Caki2 (cell line): ENCODE results near the gene PPDPF. TPM values are rescaled to one million over a fixed set of nuclear protein-coding genes. Genes with fewer than 3 reads are reported as not detected.

ENCODE experiments used
- DNase-seq: peaks from one replicate; pipeline ENCODE4 v3.0.0-alpha.2; 2015; ENCODE audit warnings: low read depth
- in situ Hi-C: cut with HindIII; loops from 2 replicates; pipeline ENCODE4 v1.10.0; 2016; ENCODE audit warnings: low sequenced_read_pairs, low pct_unique_long_range_greater_than_20kb, mixed read lengths
- total RNA-seq: library from RNA; depleted of rRNA; stranded (reverse); fragments of >200 nt; shearing (Covaris generic); gene quantifications from 2 replicates; pipeline ENCODE4 v1.2.3, GENCODE V29; 2014; ENCODE audit warnings: low replicate concordance

PPDPF gene
- total RNA-seq, 1 experiment from 2014 or later: 103 TPM

DNA sequence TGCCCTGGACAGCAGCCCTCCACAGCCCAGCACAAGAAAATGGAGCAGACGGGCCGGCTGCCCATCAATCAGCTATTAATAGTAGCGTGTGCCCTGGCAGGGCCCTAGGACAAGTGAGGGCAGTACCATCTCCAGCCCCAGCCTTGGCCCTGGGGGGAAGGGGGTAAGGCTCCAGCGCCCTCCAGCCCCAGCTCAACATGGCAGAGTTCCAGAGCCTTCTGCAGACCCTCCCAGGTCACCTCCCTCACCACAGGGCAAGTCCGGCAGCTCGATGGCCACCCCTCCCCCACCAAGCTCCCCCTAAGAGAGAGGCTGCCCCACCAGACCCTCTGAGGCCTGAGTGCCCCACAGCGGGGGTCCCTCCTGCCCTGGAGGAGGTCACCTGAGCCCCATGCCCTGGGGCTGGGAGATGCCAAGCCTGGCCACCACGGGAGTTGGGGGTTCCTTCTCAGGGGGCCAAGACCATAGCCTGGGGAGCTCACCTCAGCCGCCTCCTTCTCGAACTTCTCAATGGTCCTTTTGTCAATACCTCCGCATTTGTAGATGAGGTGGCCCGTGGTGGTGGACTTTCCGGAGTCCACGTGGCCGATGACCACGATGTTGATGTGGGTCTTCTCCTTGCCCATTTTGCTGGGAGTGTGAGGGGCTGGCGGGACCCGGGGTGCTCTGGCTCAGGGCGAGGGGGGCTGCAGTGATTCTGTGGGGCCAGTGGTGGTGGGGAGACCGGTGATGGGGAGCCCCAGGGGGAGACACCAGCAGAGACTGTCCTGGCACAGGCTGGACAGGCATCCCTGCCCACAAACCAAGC, 23.2 kb upstream of the PPDPF start:
- no peak for DNase-seq
- in situ Hi-C loops: no loop called here

DNA sequence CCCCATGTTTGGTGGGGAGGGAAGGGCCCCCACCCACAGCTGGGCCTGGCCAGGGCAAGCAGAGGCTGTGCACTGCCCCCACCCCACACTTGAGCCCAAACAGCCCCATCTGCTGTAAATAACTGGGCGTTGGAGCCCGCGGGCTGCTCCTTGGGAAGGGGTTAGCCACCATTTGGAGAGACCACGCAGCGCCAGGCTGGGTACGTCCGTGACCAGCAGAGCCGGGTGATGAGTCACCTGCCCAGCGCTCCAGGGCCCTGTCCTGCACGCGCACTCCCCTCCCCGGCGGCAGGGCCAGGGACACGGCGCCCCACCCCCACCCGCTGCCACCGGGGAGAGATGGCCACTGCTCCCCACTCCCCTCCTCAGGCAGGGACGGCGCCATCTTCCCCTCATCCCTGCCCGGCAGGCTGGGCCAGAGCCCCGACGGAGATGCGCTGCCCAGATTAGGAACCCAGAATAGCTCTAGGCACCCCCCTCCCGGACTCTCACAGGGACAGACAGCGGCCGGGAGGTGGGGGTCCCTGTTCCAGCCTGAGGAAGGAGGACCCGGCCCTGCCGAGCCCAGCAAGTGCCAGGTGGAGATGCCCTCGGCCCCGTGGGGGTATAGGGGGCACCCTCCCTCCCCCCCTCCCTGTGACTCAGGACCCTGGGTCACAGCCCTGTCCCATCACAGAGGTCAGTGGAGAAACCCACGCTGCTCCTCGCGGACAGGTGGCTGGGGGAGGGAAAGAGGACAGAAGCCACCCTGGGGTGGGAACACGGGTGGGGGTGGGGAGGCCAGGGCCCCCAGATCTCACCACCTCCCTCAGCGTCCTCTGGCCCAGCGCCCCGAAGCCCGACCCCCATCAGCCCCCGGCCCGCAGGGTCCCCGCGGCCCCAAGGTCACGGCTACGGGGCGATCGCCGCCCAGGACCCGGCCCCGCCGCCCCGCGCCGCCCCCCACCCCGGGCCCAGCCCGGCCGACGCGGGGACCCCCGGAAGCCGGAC, 22.3 kb upstream of the PPDPF start:
- in situ Hi-C loops: no loop called here

DNA sequence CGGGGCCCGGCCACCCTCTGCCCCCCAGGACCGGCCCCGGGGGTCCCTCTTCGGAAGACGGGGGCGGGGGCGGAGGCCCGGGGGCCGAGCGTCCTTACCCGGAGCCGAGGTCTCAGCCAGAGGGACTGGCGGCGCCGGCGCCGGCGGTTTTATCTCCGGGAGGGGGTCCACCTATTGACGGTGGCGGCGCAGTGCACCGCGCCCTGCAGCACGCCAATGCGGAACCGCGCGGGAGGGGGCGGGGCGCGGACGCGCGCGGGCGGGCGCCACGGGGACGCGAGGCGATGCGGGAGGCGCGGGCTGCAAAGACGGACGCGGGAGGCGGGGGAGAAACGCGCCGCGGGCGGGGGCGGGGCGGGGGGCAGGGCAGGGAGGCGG, 21.6 kb upstream of the PPDPF start, which contains the start of gene EEF1A2:
Gene EEF1A2, minus strand, starts transcription at position 124 of the 378 bp plus-strand sequence. CDS start 1,320 bp downstream, outside the sequence.
- peak; percentile 33 for DNase-seq

More for the DNA sequence above, 22.3 kb upstream of the PPDPF start:
- DNase-seq: peak; percentile 60

DNA sequence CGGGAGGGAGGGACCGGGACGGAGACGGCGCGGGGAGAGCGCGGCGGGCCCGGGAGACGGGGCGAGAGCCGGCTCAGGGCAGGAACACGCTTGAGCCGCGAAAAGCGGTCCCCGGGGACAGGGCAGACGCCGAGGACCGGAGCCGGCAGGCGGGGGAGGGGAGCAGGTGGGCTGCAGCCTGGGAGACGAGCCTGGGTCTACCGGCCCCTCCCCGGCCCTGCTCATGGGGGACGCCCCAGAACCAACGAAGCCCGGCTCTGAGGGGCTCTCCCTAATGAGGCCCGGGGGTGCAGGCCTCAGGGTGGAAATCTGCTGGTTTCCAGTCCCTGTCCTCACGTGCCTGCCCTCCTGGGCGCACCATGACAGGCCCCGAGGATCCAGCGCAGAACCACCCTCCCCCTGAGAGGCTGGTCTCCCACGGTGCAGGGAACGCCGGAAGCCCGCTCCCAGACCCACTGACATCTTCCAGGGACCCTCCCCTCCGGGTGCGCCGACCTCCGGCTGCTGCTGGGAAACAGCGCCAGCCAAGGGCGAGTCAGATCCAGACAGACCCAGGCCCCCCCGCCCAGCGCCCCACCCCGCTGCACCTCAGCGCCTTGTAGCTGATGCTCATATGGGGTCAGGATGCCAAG, 21.1 kb upstream of the PPDPF start:
- in situ Hi-C loops: no loop called here
- DNase-seq: no peak

More for the DNA sequence above, 21.6 kb upstream of the PPDPF start, which contains the start of gene EEF1A2:
- in situ Hi-C loops: no loop called here

DNA sequence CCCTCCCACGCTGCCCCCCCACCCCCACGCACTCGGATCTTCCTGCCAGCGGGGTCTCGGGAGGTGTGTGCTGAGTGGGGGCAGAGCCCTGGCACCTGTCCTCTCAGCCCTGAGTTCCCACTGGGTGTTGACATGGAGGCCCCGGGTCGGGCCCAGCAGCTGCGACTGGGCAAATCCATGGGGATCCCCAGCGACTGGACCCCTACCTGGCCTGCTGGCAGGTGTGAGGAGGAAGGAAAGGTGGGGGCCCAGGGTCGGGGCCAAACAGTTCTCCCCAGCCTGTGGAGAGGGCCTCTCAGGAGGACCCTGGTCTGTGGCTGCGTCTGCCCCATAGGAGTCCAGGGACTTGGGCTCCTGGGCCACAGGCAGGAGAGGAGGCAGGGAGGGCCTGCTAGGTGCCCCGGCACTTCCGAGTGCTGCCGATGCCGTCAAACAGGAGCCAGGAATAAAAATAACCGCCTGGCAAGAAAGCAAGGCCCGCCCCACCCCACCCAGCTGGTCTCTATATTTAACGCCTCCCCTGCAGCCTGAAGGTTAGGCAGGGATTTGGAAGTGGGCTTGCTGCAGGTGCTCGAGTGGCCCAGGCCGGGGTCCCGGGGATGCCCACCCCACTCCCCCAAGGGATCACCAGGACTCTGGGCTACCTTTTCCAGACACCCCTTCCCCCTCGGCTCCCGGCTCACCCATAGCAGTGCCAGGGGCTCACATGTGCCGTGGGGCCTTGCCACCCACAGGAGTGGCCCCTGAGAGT, 20.2 kb upstream of the PPDPF start:
- no peak for DNase-seq
- in situ Hi-C loops: no loop called here

DNA sequence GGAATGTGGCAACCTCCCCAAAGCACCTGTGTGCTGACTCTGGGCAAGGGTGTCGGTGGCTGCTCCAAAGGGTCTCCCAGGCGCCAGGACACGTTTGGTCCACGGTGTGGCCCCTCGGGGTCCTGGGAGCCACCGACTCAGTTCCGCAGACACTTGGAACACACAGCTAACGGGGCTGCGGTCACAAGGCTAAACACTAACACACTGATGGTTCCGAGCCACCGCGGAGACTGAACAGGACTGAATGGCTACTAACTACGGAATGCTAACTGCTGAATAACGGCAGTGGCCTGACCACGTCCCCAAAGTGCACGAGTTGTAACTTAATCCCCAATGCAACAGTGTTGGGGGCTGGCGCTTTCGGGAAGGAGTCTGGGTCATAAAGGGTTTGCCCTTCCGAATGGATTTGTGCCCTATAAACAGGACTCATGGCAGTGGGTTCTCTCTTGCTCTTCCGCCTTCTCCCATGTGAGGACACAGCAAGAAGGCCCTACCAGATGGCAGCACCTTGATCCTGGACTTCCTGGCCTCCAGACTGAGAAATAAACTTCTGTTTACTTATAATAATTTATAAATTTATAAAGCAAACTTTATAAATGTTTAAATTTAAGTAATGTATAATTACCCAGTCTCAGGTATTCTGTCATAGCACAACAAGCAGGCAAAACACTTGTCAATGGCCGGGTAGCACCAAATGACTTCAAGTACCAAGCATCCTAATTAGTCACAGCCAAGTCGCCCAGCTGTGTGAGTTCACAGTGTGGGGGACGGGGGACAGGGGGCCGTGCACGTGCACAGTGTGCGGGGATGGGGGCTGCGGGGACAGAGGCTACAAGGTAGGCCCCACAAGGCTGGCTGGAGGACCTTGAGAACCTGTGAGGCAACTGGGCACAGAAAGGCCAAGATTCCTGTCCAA, 19.4 kb upstream of the PPDPF start:
- no peak for DNase-seq
- in situ Hi-C loops: no loop called here

DNA sequence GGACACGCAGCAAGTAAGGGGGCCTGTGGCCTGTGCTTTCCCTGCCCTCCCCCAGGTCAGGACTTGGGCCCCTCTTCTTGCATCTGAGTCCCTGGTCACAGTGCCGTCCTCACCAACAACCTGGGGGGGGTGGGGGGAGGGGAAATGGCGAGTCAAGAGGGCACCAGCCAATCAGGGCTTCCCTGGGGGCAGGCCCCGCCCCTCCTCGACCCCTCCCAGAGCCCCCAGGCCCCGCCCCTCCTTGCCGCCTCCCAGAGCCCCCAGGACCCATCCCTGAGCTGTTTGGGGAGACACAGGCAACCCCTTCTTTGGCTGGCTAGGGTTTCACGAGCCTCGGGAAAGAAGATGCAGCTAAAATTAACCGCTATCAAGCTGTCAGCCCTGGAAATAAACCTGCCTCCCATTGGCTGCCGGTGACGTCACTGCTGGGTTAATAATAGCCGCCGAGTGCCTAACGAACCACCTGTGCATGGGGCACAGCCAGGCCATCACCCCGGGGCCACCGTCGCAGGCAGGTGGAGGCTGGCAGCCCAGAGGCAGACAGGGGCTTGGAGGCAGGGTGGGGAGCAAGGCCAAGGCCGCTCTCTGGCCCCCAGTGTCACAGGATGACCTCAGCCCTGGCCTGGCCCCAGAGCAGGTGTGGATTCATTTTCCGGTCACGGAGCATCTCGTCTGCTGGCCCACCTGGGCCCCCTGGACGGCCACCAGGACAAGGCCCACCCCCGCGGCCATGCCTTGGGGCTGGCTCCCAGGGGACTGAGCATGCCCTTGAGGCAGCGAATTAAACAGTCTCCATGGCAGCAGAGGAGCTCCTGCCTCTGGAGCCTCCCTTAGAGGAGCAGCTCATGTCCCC, 18.5 kb upstream of the PPDPF start:
- DNase-seq: no peak
- in situ Hi-C loops: no loop called here

DNA sequence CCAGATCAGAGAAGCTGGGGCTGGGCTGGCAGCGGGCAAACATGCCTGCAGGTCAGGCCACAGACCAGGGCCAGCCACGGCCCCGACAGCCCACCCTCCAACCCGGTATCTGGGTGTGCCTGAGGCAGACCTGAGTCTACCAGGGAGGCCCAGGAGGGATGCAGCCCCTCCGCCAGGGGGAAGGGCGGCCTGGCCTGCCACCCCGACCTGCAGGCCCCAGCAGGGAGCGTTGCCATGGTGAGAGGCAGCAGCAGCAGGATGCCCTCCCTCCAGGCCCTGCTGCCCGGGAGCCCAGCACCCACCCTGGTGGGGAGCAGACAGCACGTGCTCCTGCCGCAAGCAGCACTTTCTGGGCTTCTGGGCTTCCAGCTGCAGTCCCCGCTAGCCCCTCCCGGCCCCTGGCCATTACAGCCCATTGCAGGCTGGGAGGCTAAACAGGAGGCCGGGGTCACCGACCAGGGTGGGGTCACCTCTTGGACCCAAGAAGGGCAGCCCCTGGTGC, 17.8 kb upstream of the PPDPF start:
- DNase-seq: no peak
- in situ Hi-C loops: no loop called here

DNA sequence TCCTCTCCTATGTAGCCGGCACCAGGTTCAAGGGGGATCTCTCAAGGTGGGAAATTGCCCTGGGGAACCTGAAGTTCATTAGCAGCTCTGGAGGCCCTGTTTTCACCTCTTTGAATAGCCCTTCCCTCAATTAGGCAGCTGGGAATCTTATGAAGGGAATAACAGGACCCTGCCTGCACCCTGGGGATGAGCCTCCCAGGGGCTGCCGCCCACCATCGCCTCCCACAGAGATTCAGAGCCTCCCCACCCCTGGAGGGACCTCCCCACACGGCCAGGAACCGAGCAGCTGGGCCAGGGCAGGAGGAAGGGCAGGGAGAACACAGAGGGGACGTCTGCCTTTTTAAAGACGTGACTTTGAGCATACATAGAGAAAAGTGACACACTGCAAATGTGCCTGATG, 17.0 kb upstream of the PPDPF start:
- no peak for DNase-seq
- in situ Hi-C loops: no loop called here

DNA sequence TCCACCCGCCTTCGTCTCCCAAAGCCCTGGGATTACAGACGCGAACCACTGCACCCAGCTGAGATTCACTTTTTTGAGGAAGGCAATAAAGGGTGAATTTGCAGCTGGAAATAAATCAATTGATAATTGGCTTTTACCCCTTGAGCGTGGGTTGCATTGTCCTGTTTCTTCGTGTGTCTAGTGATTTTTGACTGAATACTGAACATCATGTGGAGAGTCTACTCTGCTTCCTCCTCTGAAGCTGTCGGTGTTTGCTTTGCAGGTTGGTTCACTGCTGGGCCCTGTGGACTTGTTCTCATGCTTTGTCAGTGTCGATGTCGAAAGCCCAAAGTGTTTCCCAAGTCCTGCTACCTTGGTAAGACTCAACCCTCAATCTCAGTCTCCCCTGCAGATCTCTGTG, 15.9 kb upstream of the PPDPF start:
- no peak for DNase-seq
- in situ Hi-C loops: no loop called here

DNA sequence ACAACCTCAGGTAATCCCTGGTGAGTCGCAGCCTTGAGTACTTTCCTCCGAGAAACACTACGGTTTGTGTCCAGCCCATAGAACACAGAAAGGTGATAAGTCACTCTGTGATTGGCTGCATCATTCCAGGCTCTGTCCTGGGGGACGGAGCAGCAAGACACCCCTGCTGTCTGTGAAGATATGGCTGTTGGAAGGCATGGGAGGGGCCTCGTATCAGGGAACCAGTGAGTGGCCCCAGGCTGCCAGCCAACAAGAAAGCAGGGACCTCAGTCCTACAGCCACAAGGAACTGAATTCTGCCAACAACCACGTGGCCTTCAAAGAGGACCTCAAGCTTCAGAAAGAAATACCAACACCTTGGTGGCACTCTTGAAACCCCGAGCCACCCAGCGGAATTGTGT, 15.3 kb upstream of the PPDPF start:
- no peak for DNase-seq
- in situ Hi-C loops: no loop called here

DNA sequence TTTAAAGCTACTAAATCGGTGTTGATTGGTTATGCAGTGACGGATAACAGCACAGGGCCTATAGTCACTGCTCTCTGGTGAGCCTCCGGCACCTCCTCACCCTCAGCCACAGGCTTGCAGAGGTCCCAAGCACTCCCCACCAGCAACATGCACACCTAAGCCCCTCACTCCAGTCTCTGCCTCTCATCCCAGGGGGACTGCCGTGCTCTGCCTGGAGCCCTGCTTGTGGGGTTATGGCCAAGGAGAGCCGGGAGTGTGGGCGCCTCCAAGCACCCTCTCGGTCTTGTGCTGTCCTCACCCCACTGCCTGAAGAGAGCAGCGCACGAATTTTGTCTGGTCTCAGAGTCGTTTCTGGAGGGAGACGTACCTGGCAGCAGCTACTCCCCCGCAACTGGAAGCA, 14.8 kb upstream of the PPDPF start:
- DNase-seq: no peak
- in situ Hi-C loops: no loop called here

DNA sequence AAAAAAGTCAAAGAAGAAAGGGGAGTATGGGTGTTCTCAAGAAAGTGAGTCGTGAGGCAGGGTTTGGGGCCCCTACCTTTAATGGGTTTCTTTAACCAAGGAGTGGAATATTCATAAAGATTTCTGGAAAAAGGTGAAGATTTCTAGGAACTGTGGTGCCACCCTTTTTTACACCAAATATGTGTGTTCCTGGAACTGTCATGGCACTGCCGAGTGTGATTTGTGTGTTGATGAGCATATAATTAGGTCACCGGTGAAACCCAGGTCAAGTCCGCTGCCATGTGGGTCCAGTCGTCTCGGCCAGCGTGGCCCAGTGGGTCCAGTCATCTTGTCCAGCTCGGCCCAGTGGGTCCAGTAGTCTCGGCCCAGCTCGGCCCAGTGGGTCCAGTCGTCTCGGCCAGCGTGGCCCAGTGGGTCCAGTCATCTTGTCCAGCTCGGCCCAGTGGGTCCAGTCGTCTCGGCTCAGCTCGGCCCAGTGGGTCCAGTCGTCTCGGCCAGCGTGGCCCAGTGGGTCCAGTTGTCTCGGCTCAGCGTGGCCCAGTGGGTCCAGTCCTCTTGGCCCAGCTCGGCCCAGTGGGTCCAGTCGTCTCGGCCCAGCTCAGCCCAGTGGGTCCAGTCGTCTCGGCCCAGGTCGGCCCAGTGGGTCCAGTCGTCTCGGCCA, 13.4 kb upstream of the PPDPF start:
- DNase-seq: no peak
- in situ Hi-C loops: no loop called here

DNA sequence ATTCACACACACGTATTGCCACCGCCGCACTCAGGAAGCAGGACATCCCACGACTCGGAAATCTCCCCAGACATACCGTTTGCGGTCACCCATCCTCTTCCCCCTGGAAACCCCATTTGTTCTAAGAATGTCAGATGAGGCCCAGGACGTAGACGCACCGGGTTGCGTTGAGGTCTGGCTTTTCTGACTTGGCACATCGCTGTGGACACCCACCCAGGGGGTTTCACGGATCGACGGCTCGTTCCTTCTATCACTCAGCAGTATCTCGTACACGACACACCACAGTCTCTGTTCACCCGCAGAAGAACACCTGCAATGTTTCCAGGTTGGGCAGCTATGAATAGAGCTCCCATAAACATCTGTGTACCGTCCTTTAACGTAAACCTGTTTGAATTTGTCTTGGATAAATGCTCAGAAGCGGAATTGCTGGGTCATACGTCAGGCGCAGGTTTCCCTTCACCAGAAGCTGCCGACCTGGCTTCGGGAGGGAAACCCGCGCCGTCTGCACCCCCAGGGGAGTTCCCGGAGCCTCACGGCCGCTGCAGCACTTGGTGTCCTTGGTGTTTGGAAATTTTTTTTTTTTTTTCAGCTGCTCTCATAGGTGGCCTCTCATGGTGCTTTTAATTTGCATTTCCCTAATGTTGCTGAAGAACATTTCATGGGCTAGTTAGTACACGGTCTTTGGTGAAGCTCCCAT, 12.3 kb upstream of the PPDPF start:
- in situ Hi-C loops: no loop called here
- DNase-seq: no peak

DNA sequence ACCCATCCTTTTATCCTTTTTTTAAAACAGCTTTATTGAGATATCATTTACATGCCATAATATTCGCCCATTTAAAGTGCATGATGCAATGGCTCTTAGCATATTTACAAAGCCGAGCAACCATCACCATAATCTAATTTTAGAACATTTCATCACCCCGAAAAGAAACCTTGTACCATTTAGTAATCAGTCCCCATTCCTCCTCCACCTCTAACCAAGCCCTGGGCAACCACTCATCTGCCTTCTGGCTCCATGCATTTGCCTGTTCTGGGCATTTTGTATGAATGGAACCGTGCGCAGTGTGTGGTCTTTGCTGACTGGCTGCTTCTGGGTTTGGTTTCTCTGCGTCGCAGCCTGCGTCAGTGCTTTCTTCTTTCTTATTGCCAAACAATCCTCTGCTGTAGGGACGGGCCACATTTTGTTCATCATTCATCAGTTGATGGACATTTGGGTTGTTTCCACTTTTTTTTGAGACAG, 11.4 kb upstream of the PPDPF start:
- no peak for DNase-seq
- in situ Hi-C loops: no loop called here
